CD1c-positive myeloid dendritic cell (primary cell): ENCODE data around the gene DUSP2.
"Not testable (repeated sequence)": the region's sequence is repeated elsewhere in the genome, so short reads cannot be mapped to it uniquely, and the experiment has no call there.

Source experiments
- DNase-seq: peaks from one replicate; pipeline ENCODE4 v3.0.0-alpha.2; 2016; ENCODE audit errors: extremely low spot score

Gene DUSP2

DNA sequence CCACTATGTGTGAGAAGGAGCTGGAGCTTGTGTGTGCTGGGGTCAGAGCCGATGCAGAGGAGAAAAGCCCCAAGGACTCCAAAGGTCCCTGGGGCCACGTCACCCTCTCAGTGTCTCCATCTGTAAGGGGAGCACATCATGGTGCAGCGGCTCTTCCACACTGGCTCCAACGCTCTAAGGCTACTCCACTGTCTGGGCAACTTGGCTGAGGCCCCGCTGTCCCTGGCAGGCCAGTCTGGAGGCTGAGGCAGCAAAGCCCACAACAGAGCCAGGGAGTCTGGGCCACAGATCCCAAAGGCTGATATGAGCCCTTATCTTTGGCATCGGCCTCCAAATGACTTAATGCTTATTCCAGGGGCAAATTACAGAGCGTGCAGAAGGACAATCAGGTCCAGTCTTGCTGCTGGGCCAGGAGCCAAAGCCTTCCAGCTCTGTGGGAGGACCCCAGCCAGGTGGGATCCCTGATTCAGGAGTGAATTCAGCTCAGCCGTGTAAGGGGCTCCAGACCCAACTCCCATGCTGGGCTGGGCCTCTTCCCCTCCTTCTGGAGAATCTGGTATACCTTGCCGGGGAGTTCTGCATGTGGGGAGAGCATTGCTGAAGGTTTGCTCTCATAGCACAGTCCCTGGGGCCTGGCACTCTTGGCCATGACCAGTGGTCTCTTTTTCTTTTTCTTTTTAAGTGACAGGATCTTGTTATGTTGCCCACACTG, 1.8 kb upstream of the DUSP2 start:
- DNase-seq, result no peak

DNA sequence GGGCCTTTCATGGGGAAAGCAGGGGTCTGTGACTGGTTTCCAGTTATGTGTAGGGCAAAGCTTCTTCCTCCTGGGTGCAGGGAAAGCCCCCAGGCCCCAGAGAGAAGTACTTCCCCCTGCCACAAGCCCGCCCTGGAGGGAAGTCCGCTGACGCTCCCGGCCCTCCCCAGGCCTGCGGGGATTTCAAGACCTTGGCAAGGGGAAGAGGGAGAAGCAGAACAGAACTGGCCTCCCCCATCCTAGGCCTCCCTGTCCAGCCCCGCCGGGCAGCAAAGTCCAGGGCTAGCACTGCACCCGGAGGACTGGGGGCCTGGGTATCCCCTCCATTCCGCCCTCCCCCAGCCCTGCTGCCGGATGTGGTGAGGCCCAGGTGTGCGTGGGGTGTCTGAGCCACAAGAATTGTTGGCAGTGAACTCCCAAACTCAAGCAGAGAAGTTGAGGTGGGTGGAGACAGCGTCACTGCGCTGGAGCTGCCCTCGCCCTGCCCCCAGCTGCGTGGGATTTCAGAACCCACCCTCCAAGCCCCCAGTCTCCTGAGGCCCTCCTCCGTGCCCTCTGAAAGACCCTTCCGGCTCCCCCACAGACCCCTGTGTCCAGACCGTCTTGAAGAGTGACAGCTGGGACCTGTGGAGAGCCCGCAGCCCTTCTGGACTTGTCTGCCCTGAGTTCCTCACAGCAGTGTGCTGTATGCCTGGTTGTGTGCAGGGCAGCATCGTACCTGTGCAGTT, 1.1 kb upstream of the DUSP2 start:
- DNase-seq, result peak; percentile 96

DNA sequence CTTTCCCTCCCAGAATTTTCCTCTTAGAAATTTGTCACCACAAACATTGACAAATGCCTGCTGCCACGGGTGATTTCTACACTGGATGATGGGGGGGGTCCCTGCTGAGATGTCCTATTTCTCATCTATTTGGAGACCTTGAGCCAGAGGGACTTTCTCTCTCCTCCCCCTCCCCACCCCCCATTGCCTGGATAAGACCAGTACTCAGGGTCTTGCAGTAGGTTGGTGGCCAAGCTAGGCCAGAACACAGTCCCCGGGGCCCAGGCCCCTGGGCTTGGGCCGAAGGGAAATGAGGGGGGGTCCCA, 560 bp upstream of the DUSP2 start:
- no peak for DNase-seq

DNA sequence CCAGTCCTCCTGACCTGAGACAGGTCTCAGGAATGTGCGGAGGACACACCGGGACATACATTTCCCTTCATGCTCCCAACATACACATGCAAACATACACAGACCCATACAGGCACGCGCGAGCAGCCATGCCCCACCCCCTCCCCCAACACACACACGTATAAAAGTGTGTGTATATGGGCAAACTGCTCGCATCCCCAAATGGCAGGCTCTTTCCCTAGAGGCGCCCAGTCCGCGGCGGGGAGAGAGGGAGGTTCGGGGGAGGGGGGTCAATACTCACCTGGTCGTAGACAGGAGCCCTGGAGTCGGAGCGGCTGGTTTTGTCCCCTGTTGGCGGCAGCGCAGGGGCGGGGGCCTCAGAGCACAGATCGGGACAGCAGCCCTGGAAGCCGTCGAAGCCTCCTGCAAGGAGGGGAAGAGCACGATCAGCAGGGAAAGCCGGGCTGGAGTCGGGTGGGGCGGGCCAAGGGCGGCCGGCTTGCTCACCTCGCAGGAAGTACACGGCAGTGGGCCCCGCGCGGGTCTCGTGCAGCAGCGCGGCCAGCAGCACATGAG, 682 bp downstream of the DUSP2 start:
- no peak for DNase-seq

DNA sequence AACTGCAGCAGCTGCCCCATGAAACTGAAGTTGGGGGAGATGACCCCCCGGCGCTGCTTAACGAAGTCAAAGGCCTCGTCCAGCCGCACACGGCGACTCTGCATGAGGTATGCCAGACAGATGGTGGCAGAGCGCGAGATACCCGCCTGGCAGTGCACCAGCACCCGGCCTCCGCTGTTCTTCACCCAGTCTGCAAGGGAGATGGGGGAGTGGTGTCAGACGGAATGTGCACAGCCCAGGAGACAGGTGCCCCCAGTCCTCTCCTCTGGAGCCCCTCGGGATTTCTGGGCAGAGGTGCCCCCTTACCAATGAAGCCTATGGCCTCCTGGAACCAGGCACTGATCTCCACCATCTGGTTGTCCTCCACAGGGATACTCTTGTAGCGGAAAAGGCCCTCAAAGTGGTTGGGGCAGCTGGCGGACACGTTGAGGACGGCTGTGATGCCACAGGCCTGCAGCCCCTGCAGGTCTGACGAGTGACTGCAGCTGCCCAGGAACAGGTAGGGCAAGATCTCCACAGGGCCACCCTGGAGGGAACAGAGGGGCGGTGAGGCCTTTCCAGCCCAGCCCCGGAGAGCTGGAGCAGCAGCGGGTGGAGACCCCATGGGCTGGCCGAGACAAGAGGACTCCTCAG, 1.3 kb downstream of the DUSP2 start:
- no peak for DNase-seq

- DNase-seq, result no peak
These were observed 1.9 kb downstream of the DUSP2 start for GRCh38 chr2:96143231-96143847.

GRCh38 chr2:96142217-96143113, 2.8 kb downstream of the DUSP2 start:
- DNase-seq, result peak; percentile 50

DNA sequence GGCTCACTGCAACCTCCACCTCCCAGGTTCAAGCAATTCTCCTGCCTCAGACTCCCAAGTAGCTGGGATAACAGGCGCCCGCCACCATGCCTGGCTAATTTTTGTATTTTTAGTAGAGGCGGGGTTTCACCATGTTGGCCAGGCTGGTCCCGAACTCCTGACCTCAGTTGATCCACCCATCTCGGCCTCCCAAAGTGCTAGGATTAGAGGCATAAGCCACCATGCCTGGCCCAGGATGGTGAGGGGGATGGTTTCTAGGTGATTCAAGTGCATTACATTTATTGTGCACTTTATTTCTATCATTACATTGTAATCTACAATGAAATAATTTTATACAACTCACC, 3.6 kb downstream of the DUSP2 start:
- not testable (repeated sequence) for DNase-seq

GRCh38 chr2:96140941-96141623, 4.2 kb downstream of the DUSP2 start:
- no peak for DNase-seq

DNA sequence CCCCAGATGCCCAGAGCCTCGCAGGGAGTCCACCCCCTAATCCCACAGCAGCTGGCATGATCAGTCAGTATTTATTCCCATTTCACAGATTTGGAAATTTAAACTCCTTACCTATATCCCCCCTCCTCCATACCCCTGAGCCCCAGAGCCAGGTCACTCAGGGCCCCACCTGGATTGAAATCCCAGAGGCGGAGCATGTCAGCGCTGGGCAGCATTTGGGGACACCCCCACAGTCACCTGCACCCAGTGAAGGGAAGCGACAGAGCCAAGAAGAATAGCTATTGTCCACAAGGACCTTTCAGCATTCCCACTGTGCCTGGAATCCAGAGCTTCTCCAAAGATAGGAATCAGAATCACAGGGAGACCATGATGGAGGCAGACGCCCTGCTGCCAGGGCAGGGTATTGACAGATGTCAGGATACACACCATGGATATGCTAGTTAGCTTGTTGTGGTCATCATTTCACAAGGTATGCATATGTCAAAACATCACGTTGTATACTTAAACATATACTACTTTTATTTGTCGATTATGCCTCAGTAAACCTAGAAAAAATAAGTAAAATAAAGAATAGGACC, 6.0 kb downstream of the DUSP2 start:
- no peak for DNase-seq

DNA sequence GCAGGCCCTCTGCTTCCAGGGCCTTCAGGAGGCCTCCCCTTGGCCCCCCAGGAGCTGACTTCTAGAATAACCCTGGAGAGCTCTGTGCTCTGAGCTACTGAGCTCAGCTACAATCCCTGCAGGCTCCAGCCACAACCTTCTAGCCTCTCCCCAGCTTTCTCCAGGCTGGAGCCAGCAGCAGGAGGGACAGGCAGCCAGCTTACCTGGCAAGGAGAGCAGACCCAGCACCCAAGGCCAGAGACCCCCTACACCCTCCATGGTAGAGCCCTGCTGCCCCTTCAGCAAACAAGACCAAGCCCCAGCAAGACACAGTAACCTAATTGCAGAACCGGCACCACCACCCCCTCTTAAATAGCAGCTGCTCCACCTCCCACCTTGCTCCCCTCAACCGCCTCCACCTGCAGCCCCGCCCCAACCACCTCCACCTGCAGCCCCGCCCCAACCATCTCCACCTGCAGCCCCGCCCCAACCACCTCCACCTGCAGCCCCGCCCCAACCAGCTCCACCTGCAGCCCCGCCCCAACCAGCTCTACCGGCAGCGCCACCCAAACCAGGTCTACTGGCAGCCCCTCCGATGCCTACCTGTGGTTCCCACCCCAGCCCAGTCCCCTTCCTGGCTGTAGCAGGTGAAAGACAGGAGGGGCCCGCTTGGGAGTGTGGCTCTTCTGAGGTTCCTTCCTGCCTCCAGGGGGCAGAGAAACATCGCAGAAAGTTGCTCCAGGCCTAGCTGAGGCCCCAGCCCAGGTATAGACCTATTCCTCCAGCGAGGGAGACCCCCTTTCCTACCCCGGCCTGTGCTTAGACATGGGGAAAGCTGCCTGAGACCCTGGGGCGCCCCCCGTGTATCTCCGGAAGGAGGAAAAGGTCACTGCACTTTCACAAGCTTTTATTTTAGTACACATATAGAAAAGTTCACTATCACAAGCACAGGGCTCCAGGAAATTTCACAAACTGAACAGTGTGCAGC, 6.8 kb downstream of the DUSP2 start, which contains the start of gene ASTL:
Gene ASTL, minus strand, starts transcription at position 324 of the 967 bp plus-strand sequence. Its CDS starts 66 bp downstream, at position 258.
- DNase-seq, result peak; percentile 52

- DNase-seq, result no peak
These were observed 7.7 kb downstream of the DUSP2 start for GRCh38 chr2:96137321-96138178.

DNA sequence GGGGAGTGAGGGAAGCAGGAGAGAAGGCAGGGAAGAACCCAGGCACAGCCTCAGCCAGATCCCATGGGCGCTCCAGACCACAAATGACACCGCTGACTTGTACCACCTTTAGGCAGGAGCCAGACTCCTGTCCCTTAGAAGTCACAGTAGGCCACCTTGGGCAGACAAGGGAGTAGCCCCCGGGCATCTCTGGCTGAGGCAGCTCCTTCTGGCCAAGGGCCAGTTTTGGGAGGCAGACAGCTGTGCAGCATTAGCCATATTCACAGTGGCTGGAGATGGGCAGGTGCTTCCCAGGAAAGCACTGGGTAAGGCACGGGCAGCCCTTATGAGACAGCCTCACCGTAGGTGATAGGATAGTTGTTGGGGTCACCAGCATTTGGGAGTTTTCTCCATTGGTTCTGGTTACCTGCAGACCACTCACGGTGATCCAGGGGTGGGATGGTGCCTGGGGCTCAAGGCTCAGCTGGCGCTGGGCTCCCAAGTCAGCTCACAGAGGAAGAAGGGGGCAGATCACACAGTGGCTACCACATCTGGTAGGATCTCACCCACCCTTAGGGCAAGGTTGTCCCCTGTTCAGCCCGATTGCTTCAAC, 9.0 kb downstream of the DUSP2 start:
- no peak for DNase-seq

DNA sequence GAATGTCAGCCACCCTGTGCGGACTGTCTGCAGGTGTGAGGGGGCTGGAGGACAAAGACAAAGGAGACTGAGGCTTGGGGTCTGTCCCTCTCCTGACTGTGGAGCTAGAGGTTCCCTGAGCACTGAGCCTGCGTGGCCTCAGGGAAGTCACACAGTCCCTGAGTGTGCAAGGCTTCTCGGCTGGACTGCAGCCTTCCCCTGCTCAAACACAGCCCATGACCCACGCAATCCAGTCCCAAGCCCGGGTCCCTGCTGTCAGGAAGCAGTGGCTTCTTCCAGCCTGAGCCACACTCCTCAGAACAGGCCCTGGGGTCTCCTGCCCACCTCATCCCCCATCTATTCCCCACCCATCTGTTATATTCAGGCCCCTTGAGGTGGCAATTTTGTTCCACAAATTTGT, 9.6 kb downstream of the DUSP2 start:
- DNase-seq, result no peak

- DNase-seq, result no peak
These were observed 10.1 kb downstream of the DUSP2 start for GRCh38 chr2:96135171-96135570.

DNA sequence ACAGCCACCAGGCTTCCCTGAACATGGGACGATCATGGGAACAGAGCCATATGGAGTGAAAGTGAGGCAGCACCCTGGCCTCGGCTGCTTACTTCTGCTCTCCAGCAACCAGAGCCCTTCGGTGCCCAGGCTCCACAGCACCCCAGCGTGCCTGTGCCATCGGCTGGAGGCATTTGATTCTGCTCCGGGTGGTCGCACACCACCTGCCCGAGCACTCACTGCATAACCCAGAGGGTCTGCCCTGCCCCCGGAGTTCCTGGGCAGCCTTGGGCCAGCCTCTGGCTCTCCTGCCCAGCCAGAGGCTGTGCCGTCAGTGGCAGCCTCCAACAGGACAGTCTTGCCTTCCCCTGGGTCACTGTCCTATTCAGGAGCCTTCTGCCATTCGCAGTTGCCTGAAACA, 10.8 kb downstream of the DUSP2 start:
- DNase-seq, result no peak

GRCh38 chr2:96131813-96132745, 13.2 kb downstream of the DUSP2 start:
- no peak for DNase-seq
